AG04450 (cell line): ENCODE data around the gene EFCAB6. TPM values are rescaled to one million over a fixed set of nuclear protein-coding genes. Genes with fewer than 3 reads are reported as not detected.

Experiments used
- CTCF ChIA-PET: fragments of 300-600, 350-600 bp; formaldehyde crosslinking; extraction: SDS; loops from one replicate; lab custom pipeline; 2022; ENCODE audit warnings: antibody characterized with exemption, inconsistent platforms; lab: Charles Lee
- POLR2A ChIA-PET: fragments of 350-600 bp; formaldehyde crosslinking; extraction: SDS; loops from one replicate; lab custom pipeline; 2021; ENCODE audit warnings: antibody characterized with exemption, inconsistent platforms; lab: Yijun Ruan, JAX
- DNase-seq: peaks from one replicate; pipeline ENCODE4 v3.0.0-alpha.2; 2011; ENCODE audit warnings: low read depth, low spot score
- H3K27ac ChIP-seq: one replicate; pipeline ENCODE4 v1.5.1; 2012; ENCODE audit warnings: low read depth, low read length, control low read depth
- H3K27me3 ChIP-seq: one replicate; pipeline ENCODE4 v1.6.0; 2012; ENCODE audit warnings: low read length; ENCODE audit not compliant: control insufficient read depth, insufficient read depth
- H3K4me3 ChIP-seq: 2 replicates; pipeline ENCODE4 v1.5.1; 2011; ENCODE audit warnings: mild to moderate bottlenecking, low read depth, low read length, control low read depth
- H3K9me3 ChIP-seq: 2 replicates; pipeline ENCODE4 v1.5.1; 2012; ENCODE audit warnings: low read length; ENCODE audit not compliant: control insufficient read depth, insufficient read depth
- polyA plus RNA-seq: library from polyadenylated mRNA; depleted of rRNA; stranded (reverse); fragments of >200 nt; gene quantifications from 2 replicates; pipeline ENCODE4 v1.2.3, GENCODE V29; 2011
- TF ChIP-seq, protein P1 (sequence below): IDR thresholded peaks from 2 replicates; pipeline ENCODE4 v1.5.1; 2011; ENCODE audit warnings: low read depth, low read length, control low read depth, inconsistent platforms

Gene EFCAB6
- polyA plus RNA-seq, 1 experiment: 1.4 TPM

- no peak for DNase-seq
- ChIA-PET POLR2A (no interaction called here), CTCF (no interaction called here)
- Histone ChIP-seq H3K9me3 (peaks cover 4% of the 10 kb centered on the region; the same call in 1 of the 2 replicates), H3K27ac (no peak overlapping the region), H3K27me3 (no peaks in the 10 kb centered on the region), H3K4me3 (no peak overlapping the region)
- TF ChIP-seq, protein P1, sequence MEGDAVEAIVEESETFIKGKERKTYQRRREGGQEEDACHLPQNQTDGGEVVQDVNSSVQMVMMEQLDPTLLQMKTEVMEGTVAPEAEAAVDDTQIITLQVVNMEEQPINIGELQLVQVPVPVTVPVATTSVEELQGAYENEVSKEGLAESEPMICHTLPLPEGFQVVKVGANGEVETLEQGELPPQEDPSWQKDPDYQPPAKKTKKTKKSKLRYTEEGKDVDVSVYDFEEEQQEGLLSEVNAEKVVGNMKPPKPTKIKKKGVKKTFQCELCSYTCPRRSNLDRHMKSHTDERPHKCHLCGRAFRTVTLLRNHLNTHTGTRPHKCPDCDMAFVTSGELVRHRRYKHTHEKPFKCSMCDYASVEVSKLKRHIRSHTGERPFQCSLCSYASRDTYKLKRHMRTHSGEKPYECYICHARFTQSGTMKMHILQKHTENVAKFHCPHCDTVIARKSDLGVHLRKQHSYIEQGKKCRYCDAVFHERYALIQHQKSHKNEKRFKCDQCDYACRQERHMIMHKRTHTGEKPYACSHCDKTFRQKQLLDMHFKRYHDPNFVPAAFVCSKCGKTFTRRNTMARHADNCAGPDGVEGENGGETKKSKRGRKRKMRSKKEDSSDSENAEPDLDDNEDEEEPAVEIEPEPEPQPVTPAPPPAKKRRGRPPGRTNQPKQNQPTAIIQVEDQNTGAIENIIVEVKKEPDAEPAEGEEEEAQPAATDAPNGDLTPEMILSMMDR: no peak
Measured at GRCh38 chr22:43546186-43546585, 265.9 kb downstream of the EFCAB6 start.

GRCh38 chr22:43544289-43544673 lies 267.8 kb downstream of the EFCAB6 start:
- ChIA-PET POLR2A (no interaction called here), CTCF (no interaction called here)
- H3K27me3 ChIP-seq: no peaks in the 10 kb centered on the region
- no peak for DNase-seq
- TF ChIP-seq, protein P1: no peak
- H3K4me3 ChIP-seq: no peak overlapping the region
- H3K27ac ChIP-seq: no peak overlapping the region
- peaks cover 14% of the 10 kb centered on the region for H3K9me3 ChIP-seq

GRCh38 chr22:43543522-43544288 lies 268.4 kb downstream of the EFCAB6 start:
- TF ChIP-seq, protein P1: no peak
- POLR2A ChIA-PET: no interaction called here
- Histone ChIP-seq H3K27ac (no peak overlapping the region), H3K4me3 (no peak overlapping the region), H3K27me3 (no peaks in the 10 kb centered on the region), H3K9me3 (peaks cover 14% of the 10 kb centered on the region)
- CTCF ChIA-PET: no interaction called here
- no peak for DNase-seq

- ChIA-PET POLR2A (no interaction called here), CTCF (no interaction called here)
- TF ChIP-seq, protein P1: no peak
- DNase-seq: no peak
- H3K27me3 ChIP-seq: no peaks in the 10 kb centered on the region
- peaks cover 14% of the 10 kb centered on the region for H3K9me3 ChIP-seq
- H3K4me3 ChIP-seq: no peak overlapping the region
- H3K27ac ChIP-seq: no peak overlapping the region
Measured at GRCh38 chr22:43542681-43543521, 269.2 kb downstream of the EFCAB6 start.
